LoVo (cell line): ENCODE results near the gene LKAAEAR1.

Source experiments
- DNase-seq: peaks from one replicate; pipeline ENCODE4 v3.0.0-alpha.2; 2016; ENCODE audit warnings: low spot score

LKAAEAR1 gene

DNA sequence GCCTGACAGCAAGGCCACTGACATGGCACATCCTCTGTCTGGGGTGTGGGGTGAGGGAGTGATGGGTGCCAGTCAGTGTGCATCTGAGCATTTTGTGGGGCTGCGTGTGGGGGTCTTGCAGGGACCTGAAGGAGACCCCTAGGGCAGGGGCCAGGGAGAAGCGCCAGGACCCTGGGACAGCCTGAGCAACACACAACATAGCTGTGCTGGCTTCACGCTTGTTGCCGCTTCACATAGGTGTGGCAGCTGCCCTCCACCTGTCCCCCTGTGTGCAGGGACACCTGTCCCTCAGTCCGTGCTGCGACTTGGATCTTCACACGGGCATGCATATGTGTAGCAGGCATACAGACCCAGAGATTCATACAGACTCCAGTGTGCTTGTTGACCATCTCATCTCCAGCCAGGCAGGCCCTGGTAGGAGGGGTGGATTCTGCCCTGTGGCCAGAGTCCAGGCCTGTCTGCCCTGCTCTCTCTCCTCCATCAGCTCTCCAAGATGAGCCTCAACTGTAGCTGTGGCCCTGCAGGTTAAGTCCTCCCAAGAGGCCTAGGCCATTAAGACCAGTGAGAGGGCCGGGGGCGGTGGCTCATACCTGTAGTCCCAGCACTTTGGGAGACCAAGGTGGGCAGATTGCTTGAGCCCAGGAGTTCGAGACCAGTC, 26.3 kb upstream of the LKAAEAR1 start:
- DNase-seq, result no peak

DNA sequence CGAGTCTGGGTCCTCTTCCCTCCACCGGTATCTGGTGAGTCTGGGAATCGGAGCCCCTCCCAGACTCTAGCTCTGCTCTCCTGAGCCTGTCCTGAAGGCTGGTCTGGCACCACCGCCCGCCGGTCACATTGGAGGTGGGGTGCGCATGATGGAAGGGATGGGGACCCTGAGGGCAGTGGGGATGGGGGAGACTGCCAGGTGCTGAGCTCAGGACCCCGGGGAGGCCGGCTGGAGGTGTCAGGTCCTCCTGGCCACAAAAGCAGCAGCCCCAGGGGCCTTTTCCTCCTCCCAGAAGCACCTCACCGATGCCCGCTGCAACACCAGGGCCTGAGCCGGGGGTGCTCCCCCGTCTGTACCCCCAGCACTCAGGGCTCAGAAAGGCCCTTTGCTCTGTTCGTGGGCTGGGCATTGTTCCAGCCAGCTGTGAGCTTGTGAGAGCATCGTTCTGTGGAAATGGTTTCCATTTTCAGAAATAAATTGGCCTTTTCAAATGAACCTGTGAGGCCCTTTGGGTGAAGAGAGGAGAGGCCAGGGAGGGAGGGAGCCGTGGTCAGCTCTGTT, 25.7 kb upstream of the LKAAEAR1 start:
- DNase-seq, result no peak

DNA sequence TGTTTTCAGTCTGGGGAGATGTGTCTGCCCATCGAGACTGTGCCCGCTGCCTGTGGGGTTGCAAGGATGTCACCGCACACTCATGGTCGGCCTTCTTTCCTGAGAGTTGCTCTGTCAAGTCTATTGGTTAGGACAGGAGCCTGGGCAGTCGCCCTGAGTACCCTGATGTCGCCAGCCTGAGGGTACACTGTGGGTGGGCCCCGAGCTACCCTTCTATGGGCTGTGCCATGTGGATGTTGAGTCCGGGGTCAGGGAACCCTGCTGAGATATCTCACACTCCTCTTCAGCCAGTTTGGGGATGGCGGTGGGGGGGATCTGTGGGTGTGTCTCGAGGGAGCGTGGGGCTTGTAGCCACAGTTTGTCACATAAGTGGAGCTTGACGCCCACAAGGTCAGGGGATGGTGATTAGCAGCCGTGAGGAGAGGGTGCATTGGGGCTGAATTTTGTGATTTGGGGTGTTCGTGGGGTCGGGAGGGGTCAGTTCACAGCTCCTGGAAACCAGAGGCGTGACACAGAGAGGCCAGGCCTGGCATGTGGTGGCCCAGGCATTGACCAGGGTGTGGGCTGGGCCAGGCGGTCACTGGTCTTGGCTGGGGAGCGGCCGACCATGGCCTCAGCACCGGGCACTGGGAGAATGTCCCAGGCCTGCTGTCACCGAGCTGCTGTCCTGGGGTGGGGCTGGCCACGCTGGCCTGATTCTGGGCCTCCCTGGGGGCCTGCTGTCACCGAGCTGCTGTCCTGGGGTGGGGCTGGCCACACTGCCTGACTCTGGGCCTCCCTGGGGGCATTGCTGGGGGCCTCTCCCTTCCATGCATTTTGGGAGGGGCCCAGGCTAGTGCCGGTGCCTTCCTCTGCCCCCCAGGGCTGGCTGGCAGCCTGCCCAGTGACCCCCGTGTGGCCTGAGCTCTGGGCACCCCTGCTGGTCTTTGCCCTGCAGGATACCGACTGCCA, 24.8 kb upstream of the LKAAEAR1 start:
- no peak for DNase-seq

DNA sequence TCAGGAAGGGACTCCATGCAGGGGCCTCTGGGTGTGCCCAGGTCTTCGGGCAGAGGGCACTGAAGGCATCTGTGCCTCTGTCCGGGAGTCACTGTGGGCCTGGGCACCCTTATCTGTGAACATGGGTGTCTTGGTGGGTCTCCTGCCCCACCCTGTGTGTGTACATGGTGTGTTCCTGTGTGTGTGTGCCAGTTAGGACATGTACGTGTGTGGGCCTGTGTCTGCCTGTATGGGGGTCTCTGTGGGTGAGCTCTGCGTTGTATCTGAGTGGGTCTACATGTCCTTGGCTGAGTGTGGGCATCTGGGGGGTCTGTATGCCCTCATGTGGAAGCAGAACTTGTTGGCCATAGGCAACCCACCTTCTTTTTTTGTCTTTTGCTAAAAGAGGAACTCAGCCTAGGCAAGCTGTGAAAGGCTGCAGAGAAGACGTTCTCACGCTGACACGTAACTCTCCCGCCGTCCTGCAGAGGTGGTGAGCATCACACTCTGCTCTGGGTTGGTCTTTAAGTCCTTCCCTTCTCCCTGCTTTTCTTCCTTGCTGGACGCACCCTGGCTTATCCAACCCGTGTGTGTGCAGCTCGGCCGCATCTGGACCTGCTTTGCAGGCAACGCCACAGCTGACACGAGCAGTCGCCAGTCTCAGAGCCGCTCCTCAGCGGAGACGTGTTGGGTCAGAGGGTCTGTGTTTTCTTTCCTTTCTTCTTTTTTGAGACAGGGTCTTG, 23.7 kb upstream of the LKAAEAR1 start:
- DNase-seq, result no peak

DNA sequence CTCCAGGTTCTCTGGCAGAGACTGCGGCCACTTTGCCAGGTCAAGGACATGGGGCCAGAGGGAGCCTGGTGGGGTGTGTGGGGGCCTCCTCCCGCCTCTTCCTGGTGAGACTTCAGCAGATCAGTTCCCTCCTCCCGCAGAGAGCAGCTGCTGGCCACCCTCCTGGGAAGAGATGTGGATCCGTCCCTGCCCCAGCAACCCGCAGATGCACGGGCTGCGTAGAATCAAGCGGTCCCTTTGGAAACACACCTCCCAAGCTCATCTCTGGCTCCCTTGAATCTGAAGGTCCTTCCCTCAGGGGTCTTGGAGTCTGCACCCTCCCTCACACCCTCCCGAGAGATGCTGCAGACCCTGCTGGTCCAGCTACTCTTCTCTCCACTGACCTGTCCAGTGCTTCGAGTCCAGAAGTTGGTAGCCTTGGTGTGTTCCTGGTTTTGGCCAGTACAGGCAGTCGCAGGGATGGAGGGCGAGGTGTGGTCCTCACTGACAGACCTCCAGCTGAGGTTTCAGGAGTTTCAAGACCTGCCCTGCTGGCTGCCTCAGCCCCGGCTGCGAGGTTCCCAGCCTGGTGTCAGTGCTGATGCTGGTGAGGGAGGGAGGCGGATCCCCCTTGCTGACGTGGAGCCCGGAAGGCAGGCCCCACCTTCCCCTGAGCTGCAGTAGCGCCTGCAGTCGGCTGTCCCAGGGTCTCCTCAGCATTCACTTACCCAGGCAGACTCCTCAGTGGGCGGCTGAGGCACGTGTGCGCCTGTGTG, 23.0 kb upstream of the LKAAEAR1 start, which contains the start of gene NPBWR2:
NPBWR2 (minus strand) TSS at position 585 of the 755 bp plus-strand sequence. CDS start 734 bp downstream, outside the sequence.
- DNase-seq, result no peak

DNA sequence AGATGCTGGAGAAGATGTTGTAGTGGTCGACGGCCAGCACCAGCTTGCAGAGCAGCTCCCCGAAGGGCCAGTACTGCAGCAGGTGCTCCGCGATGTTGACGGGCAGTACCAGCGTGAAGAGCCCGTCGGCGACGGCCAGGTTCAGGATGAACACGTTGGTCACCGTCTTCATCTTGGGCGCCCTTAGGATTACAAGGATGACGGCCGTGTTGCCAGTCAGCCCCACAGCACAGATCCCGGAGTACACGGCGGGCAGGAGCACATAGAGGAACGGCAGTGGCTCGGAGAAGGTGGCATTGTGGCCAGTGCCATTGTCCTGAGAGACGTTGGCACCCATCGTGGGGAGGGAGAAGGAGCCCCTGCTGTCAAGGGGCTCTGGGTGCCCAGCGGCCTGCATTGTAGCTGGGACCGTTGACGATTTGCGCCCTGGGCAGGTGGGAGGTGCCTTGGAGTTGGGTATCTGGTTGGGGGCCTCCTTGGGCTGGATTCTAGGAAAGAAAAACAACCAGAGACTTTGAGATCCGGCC, 22.3 kb upstream of the LKAAEAR1 start:
- DNase-seq, result no peak

DNA sequence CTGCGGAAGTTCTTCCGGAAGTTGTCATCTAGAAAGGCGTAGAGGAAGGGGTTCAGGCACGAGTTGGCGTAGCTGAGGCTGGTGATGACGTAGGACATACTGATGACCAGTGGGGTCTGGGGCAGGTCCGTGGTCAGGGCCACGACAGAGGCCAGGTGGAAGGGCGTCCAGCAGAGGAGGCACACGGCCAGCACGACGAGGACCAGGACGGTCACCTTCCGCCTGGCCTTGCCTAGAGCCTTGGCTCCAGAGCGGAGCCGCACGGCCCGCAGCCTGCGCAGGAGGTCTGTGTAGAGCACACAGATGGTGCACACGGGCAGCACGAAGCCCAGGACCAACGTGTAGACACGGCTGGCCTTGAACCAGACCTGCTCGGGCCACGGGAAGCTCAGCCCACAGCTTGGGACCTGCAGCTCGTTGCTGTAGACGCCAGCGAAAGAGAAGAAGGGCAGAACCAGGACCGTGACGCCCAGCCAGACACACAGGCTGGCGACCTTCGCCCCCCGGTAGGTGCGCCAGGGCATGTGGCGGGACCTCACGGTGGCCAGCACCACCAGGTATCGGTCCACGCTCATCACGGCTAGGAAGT, 21.7 kb upstream of the LKAAEAR1 start:
- no peak for DNase-seq

DNA sequence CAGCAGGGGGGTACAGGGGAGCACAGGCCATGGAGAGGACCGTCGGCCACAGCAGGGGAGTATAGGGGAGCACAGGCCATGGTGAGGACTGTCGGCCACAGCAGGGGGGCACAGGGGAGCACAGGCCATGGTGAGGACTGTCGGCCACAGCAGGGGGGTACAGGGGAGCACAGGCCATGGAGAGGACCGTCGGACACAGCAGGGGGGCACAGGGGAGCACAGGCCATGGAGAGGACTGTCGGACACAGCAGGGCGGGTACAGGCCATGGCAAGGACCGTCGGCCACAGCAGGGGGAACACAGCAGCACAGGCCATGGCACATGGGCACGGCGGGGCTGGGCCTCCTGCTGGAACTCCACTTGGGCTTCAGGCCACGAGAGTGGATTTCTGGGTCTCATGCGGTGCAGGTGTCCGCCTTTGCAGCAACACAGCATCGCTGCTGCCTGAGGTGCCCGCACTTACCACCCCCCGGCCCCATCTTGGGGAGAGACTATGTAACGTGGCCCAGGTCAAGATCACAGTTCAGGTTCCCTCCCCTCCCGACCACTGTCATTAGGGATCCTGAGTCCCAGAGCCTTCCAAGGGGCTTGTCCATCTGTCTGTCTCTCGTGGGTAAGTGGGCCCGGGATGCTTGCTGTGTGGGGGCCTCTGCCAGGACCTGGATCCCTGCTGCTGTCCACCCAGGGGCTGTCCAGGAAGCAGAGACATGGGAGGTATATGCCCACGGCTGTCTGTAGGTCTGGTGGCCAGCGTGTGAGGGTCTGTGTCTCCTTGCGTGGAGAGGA, 20.7 kb upstream of the LKAAEAR1 start:
- DNase-seq, result no peak

DNA sequence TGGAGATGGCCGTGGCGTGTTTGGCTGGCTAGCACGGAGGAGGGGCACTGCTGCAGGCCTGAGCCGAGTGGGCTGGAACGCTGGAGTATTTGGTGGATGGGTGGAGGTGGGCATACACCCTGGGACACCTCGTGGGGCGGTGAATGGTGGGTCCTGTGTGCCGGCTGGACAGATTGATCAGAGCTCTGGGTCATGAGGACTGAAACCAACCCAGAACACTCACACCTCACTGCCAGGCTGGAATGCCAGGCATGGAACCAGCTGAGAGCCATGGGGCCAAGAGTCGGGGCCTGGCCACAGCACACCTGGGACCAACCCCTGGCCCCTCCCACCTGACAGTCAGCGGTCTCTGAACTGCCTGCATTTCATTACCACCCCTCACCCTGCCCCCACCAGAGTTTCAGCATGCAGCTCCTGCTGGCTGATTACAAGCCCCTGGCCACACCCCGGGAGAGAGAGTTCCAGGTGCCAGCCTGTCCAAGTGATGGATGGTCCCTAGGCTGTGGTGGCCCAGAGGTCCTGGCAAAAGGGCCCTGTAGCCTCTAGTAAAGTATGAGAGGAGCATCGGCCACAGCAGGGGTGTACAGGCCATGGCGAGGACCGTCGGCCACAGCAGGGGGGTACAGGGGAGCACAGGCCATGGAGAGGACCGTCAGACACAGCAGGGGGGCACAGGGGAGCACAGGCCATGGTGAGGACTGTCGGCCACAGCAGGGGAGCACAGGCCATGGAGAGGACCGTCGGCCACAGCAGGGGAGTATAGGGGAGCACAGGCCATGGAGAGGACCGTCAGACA, 19.9 kb upstream of the LKAAEAR1 start:
- no peak for DNase-seq

DNA sequence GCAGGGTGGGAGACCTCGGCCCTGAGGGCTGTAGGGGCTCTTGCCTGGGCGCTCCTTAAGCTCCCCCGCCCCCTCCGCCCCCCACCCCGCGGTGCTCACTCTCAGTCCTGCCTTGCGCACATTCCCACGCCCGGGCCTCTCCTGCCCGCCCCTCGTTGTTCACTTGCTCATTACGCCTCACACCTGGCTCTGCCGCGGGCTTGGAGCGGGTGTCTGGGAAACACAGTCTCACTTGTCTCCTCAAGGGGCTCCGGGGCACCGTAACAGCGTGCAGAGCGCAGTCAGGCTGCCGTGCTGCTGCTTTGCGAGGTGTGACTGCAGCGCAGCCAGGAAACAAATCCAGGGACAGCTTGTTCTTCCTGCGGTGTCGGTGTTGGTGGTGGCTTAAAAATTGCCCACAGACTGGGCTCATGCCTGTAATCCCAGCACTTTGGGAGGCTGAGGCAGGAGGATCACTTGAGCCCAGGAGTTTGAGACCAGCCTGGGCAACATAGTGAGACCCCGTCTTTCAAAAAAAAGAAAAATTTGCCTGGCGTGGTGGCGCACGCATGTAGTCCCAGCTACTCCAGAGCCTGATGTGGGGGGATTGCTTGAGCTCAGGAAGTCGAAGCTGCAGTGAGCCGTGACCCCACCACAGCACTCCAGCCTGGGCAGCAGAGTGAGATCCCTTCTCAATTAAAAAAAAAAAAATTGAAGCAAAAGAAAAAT, 18.6 kb upstream of the LKAAEAR1 start:
- no peak for DNase-seq

DNA sequence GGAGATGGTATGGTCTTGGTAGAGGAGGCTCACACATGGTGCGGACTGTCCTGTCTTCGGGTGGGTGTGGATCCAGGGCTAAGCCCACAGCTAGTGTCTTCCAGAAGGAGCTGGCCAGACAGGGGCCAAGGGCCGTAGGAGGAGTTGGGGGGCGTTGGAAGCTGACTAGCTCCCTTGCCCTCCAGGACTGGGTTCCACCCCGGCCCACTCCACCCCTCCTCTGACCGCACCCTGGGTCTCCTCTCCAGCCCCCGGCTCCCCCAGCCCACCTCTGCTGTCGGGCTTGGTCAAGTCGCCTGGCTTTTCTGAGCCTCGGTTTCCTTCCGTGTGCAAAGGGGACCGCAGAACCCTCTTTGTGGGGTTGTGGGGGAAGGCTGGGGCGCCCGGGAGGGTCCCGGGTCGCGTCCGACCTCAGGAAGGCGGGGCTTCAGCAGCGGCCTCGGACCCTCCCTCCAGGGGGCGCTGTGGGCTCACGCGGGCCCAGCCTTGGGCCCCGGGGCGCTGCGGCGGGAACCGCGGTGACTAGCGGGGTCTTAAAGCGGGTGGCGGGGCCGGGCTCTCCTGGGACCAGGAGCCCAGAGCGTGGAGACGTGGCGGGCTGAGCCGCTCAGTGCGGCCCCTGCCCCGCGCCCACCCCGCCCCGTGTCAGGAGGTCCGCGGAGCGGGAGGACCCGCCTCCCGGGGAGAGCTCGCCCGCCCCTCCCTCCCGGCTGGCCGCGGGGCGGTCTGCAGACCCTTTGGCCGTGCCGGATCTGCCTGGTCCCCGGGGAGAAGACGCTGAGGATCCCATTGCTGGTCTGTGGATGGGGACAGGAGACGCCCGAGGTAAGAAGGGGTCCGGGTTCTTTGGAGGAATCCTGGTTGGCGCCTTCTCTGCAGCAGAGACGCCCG, 17.8 kb upstream of the LKAAEAR1 start:
- peak; percentile 10 for DNase-seq

DNA sequence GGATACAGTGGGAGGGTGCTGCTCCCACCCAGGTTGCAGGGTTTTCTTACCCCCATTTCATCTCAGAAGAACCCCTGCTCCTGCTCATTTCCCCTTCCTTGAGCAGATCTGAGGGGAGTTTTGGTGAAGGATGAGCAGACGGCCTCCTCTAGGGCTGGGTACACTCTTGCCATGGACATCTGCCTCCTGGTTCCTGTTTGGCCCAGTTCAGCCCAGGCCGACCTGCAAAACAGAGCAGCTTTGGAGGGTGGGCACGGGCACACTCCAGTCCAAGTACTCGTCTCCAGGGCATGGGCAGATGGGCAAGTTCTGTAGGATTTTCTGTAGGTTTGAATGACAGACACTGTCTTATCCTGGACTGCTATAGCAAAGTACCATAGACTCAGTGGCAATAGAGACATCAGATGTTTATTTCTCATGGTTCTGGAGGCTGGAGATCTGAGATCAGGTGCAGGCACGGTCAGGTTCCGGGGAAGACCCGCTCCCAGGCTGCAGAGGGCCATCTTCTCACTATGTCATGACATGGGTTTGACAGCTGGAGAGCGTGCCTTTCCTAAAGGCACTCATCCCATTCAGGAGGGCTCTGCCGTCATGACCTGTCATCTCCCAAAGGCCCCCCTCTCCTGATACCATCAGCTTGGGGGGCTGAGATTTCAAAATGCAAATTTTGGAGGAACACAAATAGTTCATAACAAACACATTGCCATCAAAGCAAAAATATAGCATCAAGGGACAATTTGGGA, 16.9 kb upstream of the LKAAEAR1 start:
- DNase-seq, result no peak

DNA sequence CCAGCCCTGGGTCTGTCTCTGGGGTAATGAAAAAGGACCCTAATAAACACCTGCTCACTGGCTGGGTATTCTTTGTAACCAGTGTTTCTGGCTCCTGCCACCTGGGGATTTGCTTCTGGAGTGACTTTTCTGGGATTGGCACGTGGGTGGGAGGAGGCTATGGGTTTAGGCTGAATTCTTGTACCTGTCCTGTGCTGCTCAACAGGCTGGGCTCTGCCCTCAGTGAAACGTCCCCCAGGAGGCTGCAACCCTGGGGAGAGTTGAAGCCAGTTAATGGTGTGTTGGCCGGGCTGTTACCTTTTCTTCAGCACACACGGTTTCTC, 16.3 kb upstream of the LKAAEAR1 start:
- DNase-seq, result no peak

DNA sequence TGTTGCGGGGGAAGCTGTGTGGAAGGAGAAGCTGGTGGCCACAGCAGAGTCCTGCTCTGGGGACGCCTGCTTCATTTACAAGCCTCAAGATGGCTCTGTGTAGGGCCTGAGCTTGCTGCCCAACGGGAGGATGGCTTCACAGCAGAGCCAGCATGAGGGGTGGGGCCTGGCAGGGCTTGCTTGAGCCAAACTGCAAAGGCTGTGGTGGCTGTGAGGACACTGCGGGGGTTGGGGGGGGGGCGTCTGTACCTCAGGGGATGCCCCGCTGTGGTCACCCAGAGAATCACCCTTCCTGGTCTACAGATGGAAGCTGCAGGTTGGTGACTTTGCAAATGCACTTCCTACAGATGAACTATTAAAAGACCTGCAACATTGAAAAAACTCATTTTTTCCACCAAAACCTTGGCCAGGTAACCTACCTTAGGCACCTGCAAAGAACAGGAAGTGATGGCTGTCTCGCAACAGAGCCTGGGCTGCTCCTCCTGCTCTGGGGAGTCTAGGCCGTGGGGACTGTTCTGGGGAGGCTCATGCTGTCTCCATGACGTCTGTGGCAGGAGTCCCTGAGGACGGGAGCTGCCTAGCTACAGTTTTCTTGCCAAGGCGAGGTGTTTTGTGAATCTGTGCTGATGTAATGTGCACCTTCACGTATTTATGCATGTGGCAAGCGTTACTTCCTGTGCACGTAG, 15.8 kb upstream of the LKAAEAR1 start:
- DNase-seq, result no peak

DNA sequence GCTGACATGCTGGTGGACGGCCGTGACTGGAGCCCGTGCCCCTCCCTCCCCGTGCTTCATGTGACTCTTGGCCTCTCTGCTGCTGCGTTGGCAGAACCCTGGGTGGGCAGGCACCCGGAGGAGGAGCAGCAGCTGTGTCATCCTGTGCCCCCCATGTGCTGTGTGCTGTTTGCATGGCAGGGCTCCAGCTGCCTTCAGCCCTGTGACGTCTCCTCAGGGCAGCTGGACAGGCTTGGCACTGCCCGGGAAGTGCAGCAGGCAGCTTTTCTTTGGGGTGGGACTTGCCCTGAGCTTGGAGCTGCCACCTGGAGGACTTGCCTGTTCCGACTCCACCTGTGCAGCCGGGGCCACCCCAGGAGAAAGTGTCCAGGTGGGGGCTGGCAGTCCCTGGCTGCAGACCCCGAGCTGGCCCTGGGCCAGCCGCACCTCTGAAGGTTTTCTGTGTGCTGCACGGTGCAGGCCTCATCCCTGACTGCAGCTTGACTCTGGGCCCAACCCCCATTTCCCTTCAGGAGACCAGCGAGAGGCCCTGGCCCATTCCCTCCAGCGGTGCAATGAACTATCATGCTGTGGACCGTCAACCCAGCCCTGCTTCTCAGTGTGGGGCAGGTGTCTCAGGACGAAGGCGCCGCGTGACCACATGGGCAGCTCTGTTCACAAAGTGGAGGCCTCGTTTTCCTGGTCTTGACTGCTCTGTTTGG, 15.0 kb upstream of the LKAAEAR1 start:
- DNase-seq, result no peak
